Adipose tissue (tissue), 3 donors: ENCODE data around the gene TMF1. TPM values are rescaled to one million over a fixed set of nuclear protein-coding genes. Genes with fewer than 3 reads are reported as not detected.

Experiments used
- H3K27ac ChIP-seq: one replicate; pipeline ENCODE4 v1.5.1; 2013; ENCODE audit warnings: low read depth, low read length
- WGBS, 3 donors: extraction: QIAGEN DNeasy Blood & Tissue Kit; methylation state at CpG; one replicate each; pipeline ENCODE4 v1.1.7; 2013; 5-methylcytosine and 5-hydroxymethylcytosine counted together
- polyA plus RNA-seq, 3 donors: library from polyadenylated mRNA; stranded (reverse); fragments of 200-250 nt; gene quantifications; one replicate each; pipeline ENCODE4 v1.2.3, GENCODE V29; 2013
- donor health status: healthy with polysubstance abuse.
- donor health status: Bipolar disorder and iron deficiency.
- donor health status: healthy.

The TMF1 gene
- polyA plus RNA-seq, 3 donors, result 8.4 to 9.2 (median 8.7) TPM

GRCh38 chr3:69031635-69032034 lies 20.5 kb downstream of the TMF1 start:
- H3K27ac ChIP-seq, result no peak overlapping the region
- 87 to 96% (median 89%) methylated on average over 1 of the region's 1 CpG for WGBS, 3 donors

- H3K27ac ChIP-seq, result no peak overlapping the region
- WGBS, 3 donors, result 69 to 74% (median 71%) methylated on average over 4 of the region's 4 CpGs
These were observed 31.3 kb downstream of the TMF1 start for GRCh38 chr3:69020857-69021256.

- H3K27ac ChIP-seq, result no peak overlapping the region
- WGBS, 3 donors, result 33 to 54% (median 50%) methylated on average over 2 of the region's 2 CpGs
These were observed 31.7 kb downstream of the TMF1 start for GRCh38 chr3:69020424-69020823.

- 82 to 93% (median 89%) methylated on average over 2 of the region's 2 CpGs for WGBS, 3 donors
These were observed 35.2 kb downstream of the TMF1 start for GRCh38 chr3:69016901-69017300.

GRCh38 chr3:69016102-69016501 lies 36.0 kb downstream of the TMF1 start:
- no peak overlapping the region for H3K27ac ChIP-seq
- WGBS, 3 donors, result 95 to 99% (median 97%) methylated on average over 4 of the region's 4 CpGs

More at GRCh38 chr3:69016901-69017300, 35.2 kb downstream of the TMF1 start:
- H3K27ac ChIP-seq, result no peak overlapping the region

- H3K27ac ChIP-seq, result peak overlapping the region; percentile 68
- WGBS, 3 donors, result 14 to 15% (median 15%) methylated on average over 11 of the region's 11 CpGs
These were observed 38.0 kb downstream of the TMF1 start for GRCh38 chr3:69014022-69014580.

- H3K27ac ChIP-seq, result peak within 1 kb of the TSS; percentile 68
- WGBS, 3 donors, result 0 to 1% (median 0%) methylated on average over 68 to 96 of the region's 96 CpGs
These were observed 38.7 kb downstream of the TMF1 start, which contains the start of gene EOGT for GRCh38 chr3:69013253-69014021. Gene EOGT (minus strand): TSS chr3:69013684. CDS start chr3:69009846, 3,838 bp downstream.

GRCh38 chr3:69012800-69013252 lies 39.3 kb downstream of the TMF1 start:
- 4 to 6% (median 5%) methylated on average over 18 to 36 of the region's 36 CpGs for WGBS, 3 donors

GRCh38 chr3:69012100-69012799 lies 39.9 kb downstream of the TMF1 start:
- peak overlapping the region; percentile 68 for H3K27ac ChIP-seq
- 50 to 75% (median 64%) methylated on average over 22 of the region's 22 CpGs for WGBS, 3 donors

More at GRCh38 chr3:69012800-69013252, 39.3 kb downstream of the TMF1 start:
- peak overlapping the region; percentile 68 for H3K27ac ChIP-seq

- 96 to 98% (median 97%) methylated on average over 8 of the region's 8 CpGs for WGBS, 3 donors
These were observed 40.9 kb downstream of the TMF1 start for GRCh38 chr3:69011096-69011730.

GRCh38 chr3:69009559-69010410 lies 42.3 kb downstream of the TMF1 start:
- WGBS, 3 donors, result 67 to 89% (median 76%) methylated on average over 3 of the region's 3 CpGs
- H3K27ac ChIP-seq, result no peak overlapping the region

More at GRCh38 chr3:69011096-69011730, 40.9 kb downstream of the TMF1 start:
- no peak overlapping the region for H3K27ac ChIP-seq

- no peak overlapping the region for H3K27ac ChIP-seq
- 66 to 90% (median 77%) methylated on average over 2 of the region's 2 CpGs for WGBS, 3 donors
These were observed 43.2 kb downstream of the TMF1 start for GRCh38 chr3:69008980-69009379.

- no peak overlapping the region for H3K27ac ChIP-seq
- WGBS, 3 donors, result 89 to 90% (median 90%) methylated on average over 5 of the region's 5 CpGs
These were observed 46.2 kb downstream of the TMF1 start for GRCh38 chr3:69005791-69006482.

GRCh38 chr3:69005071-69005790 lies 46.9 kb downstream of the TMF1 start:
- WGBS, 3 donors, result 82 to 86% (median 82%) methylated on average over 6 of the region's 6 CpGs

GRCh38 chr3:69004138-69004537 lies 48.0 kb downstream of the TMF1 start:
- 91 to 94% (median 92%) methylated on average over 9 of the region's 9 CpGs for WGBS, 3 donors
- H3K27ac ChIP-seq, result no peak overlapping the region

More at GRCh38 chr3:69005071-69005790, 46.9 kb downstream of the TMF1 start:
- H3K27ac ChIP-seq, result no peak overlapping the region

GRCh38 chr3:68999605-69000004 lies 52.5 kb downstream of the TMF1 start:
- no peak overlapping the region for H3K27ac ChIP-seq
- 85 to 95% (median 86%) methylated on average over 1 of the region's 1 CpG for WGBS, 3 donors

GRCh38 chr3:68999158-68999557 lies 53.0 kb downstream of the TMF1 start:
- H3K27ac ChIP-seq, result no peak overlapping the region
